ENCODE data around the gene ITGA2B.
"Not testable (repeated sequence)": the region's sequence is repeated elsewhere in the genome, so short reads cannot be mapped to it uniquely, and the experiment has no call there.

Gene ITGA2B

DNA sequence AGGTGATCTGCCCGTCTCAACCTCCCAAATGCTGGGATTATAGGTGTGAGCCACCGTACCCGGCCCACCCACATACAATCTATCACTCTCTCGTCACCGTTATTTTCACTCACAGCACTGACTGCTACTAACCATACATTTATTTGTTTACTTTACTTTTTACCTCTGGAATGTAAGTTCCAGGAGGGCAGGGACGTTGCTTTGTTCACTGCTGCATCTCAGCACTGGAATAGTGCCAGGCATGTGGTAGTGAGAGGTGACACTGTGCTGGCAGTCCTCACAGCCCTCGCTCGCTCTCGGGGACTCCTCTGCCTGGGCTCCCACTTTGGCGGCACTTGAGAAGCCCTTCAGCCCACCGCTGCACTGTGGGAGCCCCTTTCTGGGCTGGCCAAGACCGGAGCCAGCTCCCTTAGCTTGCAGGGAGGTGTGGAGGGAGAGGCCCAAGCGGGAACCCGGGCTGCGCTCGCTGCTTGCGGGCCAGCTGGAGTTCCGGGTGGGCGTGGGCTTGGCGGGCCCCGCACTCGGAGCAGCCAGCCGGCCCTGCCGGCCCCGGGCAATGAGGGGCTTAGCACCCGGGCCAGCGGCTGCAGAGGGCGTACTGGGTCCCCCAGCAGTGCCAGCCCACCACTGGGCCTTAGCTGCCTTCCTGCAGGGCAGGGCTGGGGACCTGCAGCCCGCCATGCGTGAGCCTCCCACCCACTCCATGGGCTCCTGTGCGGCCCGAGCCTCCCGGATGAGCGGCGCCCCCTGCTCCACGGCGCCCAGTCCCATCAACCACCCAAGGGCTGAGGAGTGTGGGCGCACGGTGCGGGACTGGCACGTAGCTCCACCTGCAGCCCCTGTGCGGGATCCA, 20.8 kb downstream of the ITGA2B start:
- DNase-seq = not testable (repeated sequence)

DNA sequence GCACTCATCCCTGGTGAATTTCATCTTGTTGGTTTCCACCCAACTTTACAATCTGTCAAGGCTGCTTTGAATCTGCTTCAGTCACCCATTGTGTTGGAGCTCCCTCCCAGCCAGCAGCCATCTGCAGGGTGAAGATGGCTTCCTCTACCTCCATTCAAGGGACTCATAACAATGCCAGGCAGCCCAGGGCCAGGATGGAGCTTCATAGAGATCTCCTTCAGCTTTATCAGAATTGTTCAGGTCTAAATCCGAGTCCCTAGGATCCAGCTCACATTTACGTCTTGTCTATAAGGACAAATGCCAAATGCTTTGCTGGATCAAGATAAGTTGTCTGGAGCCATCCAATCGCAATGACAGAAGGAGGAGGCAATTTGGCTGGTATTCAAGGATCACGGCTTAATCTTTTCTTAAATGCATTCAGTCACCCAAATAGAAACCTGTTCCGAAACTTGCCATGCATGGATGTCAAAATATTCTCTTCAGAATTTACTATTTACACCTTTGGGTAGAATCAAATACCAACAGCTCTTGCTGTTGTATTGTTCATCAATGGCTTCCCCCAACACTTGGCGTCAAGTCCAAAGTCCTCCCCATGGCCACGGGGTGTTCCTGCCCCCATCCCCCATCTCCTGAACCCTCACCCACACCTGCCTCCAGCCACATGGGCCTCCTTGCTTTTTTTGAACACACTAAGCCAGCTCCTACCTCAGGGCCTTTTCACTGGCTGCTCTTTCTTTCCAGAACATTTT, 22.0 kb downstream of the ITGA2B start:
- no peak for DNase-seq

DNA sequence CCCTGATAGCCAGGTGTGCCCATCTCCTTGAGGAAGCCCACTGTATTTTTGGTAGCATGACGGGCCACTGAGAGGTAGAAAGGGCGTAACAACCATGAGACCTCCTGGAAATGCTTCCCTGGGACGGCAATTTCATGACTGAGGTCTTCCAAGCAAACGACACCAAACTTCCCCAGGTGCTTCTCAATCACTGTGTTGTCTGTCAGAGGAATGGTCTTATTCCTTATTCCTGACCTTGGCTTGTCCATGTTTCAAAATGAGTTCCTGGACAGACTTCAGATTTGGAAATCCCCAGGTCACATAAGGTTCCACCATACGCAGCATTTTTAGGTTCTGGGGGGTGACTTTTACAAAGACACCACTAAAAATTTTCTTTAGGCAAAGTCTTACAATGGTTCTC, 24.4 kb downstream of the ITGA2B start:
- DNase-seq = not testable (repeated sequence)

DNA sequence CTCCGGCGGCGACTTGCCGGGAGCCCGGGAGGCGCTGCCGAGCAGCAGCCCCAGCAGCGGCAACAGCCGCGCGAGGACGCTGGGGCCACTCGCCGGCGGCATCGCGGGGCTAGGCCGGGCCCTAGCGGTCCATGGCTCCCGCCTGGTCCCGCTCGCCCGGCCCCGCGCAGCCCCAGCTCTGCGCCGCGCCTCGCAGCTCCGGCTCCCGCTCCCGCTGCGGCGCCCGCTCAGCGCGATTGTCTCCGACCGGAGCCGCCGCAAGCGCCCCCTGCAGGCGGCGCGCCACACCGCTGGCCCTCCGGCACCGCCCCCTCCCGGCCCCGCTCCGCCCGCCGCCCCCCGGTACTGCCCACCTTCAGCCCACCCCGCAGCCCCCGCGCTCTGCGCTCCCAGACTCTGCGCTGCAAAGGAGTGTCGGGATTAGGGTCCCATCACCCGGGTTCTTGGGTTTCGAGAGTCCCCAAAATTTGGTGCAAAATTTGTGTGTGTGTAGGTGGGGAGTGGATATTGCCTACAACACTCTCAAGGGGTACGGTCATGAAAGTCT, 25.8 kb downstream of the ITGA2B start, which contains the start of gene FAM171A2:
Gene FAM171A2, minus strand, starts transcription at position 241 of the 547 bp plus-strand sequence. Its CDS starts 139 bp downstream, at position 102.
- DNase-seq = peak; percentile 31

DNA sequence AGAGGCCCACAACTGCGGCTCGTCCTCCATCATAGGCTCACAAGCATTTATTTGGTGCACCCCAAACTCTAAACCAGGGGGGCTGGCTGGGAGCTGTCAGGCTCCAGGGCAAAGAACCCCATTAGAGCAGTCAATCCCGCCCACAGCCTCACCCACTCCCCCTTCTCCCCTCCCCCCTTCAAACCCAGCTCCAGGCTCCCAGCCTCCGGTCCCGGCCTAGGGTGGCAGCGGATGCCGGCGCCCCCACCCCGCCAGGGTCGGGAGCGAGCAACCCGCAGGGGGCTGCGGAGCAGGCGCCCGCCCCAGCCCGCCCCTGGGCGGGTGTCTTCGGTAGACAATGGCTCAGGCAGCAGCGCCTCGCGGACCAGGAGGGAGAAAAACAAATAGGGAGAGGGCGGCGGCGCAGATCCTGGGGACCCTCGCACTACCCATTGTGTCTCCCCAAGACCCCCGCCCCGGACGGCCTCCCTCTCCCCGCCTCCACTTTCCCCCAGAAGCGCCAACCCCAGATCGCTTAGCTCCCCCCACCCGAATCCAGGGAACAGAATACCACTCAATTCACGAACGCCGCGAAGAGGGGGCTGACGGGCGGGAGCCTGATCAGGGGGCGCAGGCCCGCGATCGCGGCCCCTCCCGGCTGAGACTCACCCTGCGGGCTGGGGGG, 26.4 kb downstream of the ITGA2B start:
- no peak for DNase-seq

DNA sequence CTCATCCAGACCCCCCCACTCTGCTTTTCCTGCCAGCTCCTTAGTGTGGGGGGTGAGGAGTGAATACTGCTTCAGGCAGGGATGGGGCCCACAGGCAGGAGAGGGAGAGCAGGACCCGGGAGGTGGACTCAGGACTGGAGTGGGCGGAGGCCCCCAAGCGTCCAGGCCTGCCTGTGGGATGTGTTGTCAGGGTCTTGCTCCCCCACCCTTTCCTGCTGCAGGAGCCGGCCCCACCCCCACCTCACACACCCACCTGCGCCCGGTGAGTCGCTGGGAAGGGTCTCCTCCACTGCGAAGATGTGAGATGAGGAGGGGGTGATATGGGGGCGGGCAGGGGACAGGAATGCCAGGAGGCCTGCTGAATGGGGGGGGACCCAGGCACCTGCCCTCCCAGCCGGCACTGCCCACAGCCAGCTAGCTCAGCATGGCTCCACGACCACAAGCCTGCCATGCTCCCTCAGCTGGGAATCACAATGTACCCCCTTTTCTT, 26.9 kb downstream of the ITGA2B start:
- DNase-seq = no peak

DNA sequence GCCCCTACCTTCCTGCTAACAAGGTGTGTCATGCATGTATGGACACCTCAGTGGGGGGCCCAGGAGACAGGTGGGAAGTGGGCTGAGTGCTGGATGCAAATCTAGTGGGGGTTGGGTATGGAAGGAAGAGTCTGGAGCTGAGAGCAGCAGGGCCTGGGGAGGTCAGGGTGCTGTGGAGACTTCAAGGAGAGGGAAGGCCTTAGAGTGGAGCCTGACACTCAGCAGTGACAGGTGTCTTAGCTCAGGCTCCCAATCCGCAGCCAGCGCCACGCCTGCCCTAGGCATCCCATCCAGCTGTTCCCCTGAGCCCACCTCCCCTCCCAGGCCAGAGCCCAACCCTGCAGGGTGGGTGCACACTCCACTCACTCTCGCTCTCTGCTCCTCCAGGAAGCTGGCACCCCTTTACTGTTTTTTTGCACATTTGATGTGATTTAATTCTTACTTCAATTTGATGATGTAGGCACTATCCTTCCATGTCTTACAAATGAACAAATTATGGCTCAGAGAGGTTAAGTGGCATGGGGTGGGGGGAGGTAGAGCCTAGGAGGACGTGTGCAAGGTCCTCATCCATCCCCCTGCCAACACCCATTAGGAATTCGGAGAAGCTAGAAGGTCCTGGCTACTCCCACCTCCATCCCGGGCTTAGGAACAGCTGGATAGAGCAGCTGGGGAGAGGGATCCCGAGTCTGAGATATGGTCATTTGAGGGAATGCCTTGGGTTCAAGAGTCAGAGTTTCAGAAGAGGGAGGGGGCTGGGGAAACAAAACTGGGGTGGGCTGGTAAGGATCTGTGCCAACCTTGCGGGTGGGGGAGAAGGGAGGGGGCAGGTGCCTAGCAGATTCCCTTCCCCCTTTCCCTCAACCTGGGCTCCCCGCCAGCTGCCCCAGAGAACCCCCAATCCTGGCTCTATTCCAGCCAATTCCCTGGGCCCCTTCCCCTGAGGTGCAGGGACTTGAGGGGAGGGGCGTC, 27.9 kb downstream of the ITGA2B start:
- DNase-seq = no peak

DNA sequence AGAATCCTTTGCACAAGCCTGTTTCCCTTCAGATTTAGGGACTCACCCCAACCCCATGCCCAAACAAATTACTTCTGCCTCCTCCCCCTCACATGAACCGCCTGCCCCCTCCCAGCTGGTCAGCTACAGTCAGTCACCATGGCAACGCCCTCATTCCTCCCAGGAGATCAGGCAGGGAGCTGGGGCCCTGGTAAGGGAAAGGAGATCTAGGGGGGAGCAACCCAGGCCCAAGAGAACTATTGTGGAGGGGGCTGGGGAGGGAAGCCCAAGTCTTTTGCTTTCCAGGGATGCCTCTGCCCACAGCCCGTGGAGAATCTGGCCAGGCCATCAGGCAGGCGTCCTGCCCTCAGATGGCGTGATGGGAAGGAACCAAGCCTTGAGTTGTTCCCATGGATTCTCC, 28.6 kb downstream of the ITGA2B start:
- no peak for DNase-seq

DNA sequence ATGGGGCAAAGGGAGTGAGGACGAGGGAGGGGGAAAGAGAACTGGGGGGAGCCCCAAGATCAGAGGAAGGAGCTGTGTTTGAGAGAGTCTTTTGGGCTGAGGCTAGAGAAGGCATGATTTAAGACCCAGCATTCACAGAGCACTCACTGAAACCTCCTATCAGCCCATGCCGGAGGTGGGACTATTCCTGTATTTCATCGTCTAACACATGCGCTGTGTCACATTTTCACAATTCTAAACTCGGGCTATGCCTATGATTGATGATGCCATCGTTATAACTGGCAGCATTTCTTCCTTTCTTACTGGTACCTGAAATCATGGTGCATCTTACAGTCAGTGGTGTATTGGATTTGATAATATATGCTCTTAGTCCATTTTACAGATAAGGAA, 29.3 kb downstream of the ITGA2B start:
- DNase-seq = no peak

DNA sequence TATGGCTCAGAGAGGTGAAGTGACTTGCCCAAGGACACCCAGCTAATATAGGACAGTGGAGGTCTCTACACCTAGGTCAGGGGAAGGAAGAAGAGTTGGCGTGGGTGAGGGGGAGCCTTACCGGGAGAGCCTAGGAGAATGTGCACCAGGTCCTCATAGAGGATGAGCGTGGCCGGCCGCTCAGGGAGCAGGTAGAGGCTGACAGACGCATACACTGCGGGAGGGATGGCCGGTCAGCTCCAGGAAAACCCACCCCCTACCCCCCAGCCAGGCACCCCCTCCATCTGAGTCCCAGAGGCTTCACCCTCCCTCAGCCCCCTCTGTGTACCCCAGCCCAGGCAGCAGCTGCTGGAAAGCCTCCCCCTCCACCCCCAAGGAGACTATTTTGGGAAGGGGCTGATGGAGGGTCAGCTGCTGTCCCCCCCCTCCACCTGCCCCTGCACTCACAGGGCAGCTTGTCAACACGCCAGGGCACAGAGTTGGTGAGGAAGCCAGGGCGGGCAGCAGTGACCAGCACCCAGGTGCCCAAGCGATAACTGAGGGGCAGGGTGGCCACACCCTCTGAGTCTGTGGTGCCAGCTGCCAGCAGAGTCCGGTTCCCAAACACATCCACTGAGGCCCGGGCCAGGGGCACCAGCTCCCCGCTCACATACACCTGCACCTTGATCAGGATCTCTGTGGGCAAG, 29.8 kb downstream of the ITGA2B start:
- no peak for DNase-seq

DNA sequence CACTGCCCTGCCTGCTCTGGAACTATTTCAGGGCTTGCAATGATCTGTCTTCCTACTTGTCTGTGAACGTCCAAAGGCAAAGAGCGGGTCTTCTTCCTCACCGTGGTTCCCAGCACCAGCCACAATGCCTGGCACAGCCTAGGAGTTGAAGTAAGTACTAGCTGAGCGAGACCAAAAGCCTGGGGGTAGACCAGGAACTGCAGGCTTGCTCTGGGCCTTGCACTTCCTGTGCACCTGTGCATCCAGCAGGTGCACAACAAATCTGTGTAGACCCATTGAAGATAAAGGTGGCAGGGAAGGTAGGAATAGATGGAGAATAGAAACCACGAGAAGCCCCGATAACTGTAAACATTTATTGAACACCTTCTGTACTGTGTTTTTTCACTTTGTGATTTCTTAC, 30.4 kb downstream of the ITGA2B start:
- no peak for DNase-seq

DNA sequence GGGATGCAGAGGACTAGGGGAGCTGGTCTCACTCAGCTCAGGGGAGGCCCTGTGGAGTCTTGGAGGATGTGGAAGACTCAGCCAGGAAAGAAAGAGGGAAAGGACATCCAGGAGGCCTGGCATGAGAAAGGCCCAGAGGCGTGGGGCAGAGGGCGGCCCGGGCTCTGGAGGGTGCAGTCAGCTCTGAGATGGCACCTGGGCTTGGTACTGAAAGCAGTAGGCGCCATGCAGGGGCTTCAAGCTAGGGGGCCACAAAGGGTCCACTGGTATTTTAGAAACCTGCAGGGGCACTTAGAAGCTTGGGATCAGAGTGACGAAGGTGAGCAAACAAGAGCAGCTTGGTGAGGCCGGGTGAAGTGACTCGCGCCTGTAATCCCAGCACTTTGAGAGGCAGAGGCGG, 31.4 kb downstream of the ITGA2B start:
- DNase-seq = no peak

DNA sequence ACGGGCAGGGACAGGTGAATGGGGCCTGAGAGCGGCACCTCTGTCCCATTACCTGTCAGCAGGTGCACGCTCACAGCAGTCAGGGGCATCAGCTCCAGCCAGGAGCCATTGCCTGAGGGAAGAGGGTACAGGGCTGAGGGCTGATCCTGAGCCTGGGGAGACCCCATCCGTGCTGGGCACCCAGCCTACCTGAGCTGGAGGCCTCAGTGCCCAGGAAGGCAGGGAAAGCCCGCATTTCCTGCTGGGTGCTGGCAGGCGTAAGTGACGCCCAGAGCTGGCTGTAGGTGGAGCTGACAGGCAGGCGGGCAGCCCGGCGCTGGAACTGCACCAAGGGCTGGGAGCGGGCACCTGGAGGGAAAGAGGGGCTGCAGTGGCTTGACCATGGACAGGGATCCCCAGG, 33.2 kb downstream of the ITGA2B start:
- no peak for DNase-seq

DNA sequence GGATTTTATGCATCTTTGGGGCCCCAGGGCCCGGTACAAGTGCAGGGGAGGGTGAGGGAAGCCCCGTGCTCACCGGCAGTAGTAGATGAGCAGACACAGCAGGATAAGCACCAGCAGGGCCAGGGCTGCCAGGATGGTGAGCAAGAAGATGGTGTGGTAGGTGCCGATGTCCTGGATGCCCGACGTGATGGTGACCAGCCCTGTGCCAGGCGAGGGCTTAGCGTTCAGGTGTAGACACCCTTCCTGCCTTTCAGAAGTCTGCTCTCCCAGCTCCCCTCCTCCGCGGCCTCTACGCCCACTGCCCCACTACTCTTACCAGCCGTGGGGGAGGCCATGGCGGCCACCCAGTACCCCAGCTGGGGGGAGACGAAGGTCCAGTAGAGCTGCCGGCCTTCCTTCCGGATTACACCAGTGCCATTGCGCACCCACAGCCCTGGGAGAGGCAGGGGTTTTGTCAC, 33.8 kb downstream of the ITGA2B start:
- DNase-seq = no peak

DNA sequence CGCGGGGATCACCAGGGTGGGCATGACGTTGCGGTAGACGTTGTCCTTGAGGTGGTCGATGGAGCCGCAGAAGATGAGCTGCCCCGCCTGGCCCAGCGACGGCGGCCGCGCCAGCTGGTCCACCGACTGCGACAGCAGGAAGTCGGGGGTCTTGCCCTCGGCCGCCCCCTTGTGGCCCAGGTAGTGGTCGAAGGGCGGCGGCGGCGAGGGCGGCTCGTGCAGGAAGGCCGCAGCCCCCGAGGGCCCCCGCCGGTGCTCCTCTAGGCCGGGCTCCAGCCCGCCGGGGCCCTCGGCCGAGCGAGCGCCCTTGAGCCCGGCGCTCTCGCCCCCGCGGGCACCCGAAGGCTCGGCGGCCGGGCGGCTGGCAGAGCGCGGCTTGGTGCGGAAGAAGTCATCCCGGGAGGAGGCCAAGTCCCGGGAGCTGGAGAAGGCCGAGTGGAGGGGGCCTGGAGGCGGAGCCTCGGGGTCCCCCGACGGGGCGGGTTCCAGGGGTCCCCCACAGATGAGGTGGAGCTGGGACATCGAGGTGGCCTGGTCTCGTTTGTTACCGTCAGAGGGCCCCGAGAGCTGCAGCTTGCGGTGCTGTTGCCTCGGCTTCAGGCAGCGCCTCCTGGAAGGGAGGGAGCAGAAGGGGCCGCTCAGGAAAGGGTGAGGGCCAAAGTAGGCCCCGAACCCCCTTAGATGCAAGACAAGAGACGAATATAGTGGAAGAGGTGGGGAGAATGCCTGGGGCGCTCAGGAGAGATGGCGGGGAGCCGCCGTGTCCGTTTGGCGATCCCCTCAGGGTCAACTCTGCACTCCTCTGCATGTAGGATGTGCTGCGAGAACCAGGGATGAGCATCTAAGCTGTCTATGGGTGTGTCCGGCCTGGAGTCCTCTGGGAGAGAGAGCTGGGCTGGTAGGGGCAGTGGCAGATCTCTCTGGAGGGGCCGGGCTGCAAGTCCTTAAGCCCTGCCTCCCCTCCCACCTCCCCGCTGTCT, 34.6 kb downstream of the ITGA2B start:
- DNase-seq = no peak

DNA sequence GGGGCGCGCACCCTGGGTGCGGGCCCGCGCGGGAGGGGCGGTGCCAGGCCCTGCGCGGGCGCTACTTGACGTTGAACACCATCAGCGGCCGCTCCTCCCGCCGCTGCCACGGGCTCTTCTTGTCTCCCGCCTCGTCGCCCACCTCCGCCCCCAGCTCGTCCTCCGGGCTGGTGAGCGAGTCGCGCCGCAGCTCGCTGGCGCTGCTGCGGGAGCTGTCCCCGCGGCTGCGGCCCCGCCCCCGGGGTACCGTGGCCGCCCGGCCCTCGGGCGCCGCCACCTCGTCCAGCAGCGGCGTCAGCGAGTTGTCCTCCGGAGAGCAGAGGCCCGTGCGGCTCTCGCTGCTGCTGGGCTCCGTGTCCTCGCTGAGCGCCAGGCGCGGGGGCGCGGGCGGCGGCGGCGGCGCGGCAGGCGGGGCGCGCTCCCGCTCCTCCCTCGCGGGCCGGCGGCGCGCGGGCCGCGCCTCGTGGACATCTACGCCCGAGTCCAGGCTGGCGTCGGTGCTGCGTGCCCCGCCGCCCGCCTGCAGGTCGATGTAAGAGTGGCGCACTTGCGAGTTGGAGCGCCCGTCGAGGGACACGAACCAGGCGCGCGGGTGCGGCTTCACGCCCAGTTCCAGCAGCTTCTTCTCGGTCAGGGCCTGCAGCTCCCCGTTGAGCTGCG, 35.6 kb downstream of the ITGA2B start:
- DNase-seq = no peak

DNA sequence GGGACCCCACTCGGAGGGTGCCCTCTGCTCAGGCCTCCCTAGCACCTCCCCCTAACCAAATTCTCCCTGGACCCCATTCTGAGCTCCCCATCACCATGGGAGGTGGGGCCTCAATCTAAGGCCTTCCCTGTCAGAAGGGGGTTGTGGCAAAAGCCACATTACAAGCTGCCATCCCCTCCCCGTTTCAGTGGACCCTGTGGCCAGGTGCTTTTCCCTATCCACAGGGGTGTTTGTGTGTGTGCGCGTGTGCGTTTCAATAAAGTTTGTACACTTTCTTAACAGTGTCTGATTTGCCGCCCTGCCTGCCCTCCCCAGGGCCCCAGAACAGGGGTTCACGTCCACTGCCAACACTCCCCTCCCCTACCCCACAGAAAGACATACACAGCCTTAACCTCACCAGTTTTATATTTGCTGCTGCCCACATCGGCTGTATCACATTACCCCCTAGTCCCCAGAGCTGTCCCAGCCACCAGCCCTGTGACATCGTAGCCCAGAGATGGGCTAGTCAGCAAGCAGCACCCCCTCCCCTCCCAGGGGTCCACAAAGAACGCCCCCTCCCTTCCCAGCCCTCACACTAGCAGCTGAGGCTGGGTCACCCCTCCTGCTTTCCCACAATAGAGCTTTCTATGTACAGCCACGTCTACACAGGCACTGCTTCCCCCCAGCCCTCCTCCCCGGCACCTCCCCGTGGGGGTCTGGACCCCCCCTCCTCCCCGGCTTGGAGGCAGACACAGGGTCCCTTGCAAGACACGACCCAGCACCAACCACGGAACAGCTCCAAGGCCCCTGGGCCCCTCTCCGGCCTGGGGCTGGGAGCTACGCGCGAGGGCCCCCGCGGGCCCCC, 36.4 kb downstream of the ITGA2B start:
- DNase-seq = no peak
